OCI-LY7 (cell line): Measurements from ENCODE around the gene TEX22. TPM values are rescaled to one million over a fixed set of nuclear protein-coding genes. Genes with fewer than 3 reads are reported as not detected.

ENCODE experiments used
- BruUV-seq: library from RNA; stranded (reverse); fragments of 400-500 nt; replicated peaks from 2 replicates; lab custom pipeline; 2021; lab: Mats Ljungman, UMichigan
- CTCF ChIA-PET: fragments of 300-600 bp; sonication (Branson Sonifier 250); formaldehyde crosslinking; loops from one replicate; lab custom pipeline; 2022; ENCODE audit warnings: antibody characterized with exemption; ENCODE audit not compliant: unreplicated experiment; lab: Charles Lee
- POLR2A ChIA-PET: fragments of 300-600 bp; sonication (Branson Sonifier 250); formaldehyde crosslinking; loops from one replicate; lab custom pipeline; 2022; ENCODE audit warnings: antibody characterized with exemption; lab: Charles Lee
- DNase-seq: peaks from one replicate; pipeline ENCODE4 v3.0.0-alpha.2; 2015; ENCODE audit warnings: low spot score
- H2AFZ ChIP-seq: fragments of 200-600 bp; sonication (generic), shearing (Covaris generic); 2 replicates; pipeline ENCODE4 v1.6.1; 2014; ENCODE audit warnings: mild to moderate bottlenecking, antibody characterized with exemption, low read length, moderate library complexity
- H3K27ac ChIP-seq: fragments of 200-600 bp; sonication (generic); 2 replicates; pipeline ENCODE4 v1.5.1; 2014; ENCODE audit warnings: mixed run types, low read depth, mild to moderate bottlenecking, moderate library complexity, low read length, inconsistent platforms; ENCODE audit not compliant: poor library complexity, severe bottlenecking
- H3K36me3 ChIP-seq: fragments of 200-600 bp; sonication (generic); 2 replicates; pipeline ENCODE4 v1.6.1; 2014; ENCODE audit warnings: mild to moderate bottlenecking, antibody characterized with exemption, low read length, moderate library complexity, mixed read lengths; ENCODE audit not compliant: insufficient read depth
- H3K4me1 ChIP-seq: fragments of 200-600 bp; sonication (generic); 2 replicates; pipeline ENCODE4 v1.5.1; 2014; ENCODE audit warnings: mild to moderate bottlenecking, low read length; ENCODE audit not compliant: insufficient read depth, poor library complexity, severe bottlenecking
- H3K4me2 ChIP-seq: fragments of 200-600 bp; sonication (generic); 2 replicates; pipeline ENCODE4 v1.6.1; 2014; ENCODE audit warnings: mild to moderate bottlenecking, low read length
- H3K4me3 ChIP-seq: fragments of 200-600 bp; sonication (generic); 2 replicates; pipeline ENCODE4 v1.5.1; 2014; ENCODE audit warnings: mild to moderate bottlenecking, low read depth, low read length; ENCODE audit not compliant: poor library complexity, severe bottlenecking
- H3K79me2 ChIP-seq: fragments of 200-600 bp; sonication (generic); 2 replicates; pipeline ENCODE4 v1.6.1; 2016; ENCODE audit warnings: low read depth, mild to moderate bottlenecking, low read length, moderate library complexity, mixed read lengths; ENCODE audit not compliant: insufficient read depth
- H3K9me2 ChIP-seq: fragments of 200-600 bp; sonication (generic); 2 replicates; pipeline ENCODE4 v1.6.1; 2016; ENCODE audit warnings: mild to moderate bottlenecking, low read length, mixed read lengths; ENCODE audit not compliant: insufficient read depth
- H3K9me3 ChIP-seq: fragments of 200-600 bp; sonication (generic); 2 replicates; pipeline ENCODE4 v1.6.1; 2014; ENCODE audit warnings: mild to moderate bottlenecking, mixed run types, low read length, mixed read lengths
- H4K20me1 ChIP-seq: fragments of 200-600 bp; sonication (generic); 2 replicates; pipeline ENCODE4 v1.6.1; 2014; ENCODE audit warnings: mild to moderate bottlenecking, antibody characterized with exemption, low read length, moderate library complexity, mixed read lengths; ENCODE audit not compliant: insufficient read depth
- CTCF ChIP-seq: fragments of 200-600 bp; sonication (generic); conservative IDR thresholded peaks from 2 replicates; pipeline ENCODE4 v1.5.1; 2014; ENCODE audit warnings: mild to moderate bottlenecking, antibody characterized with exemption, low read length, moderate library complexity, mixed read lengths
- EZH2phosphoT487 ChIP-seq: fragments of 200-600 bp; sonication (generic); IDR thresholded peaks from 2 replicates; pipeline ENCODE4 v1.6.1; 2018; ENCODE audit warnings: low read depth, borderline replicate concordance, mild to moderate bottlenecking, mixed run types, antibody characterized with exemption, low read length, moderate library complexity, mixed read lengths
- intact Hi-C: fragments of 100-400 bp; cut with micrococcal nuclease; formaldehyde crosslinking; loops from one replicate; pipeline ENCODE4 v1.10.0; 2022; ENCODE audit not compliant: unreplicated experiment
- total RNA-seq, 2 experiments: library from RNA; depleted of rRNA in 1 of 2; stranded (reverse); fragments of >200 nt in 1 of 2; shearing (Covaris generic) in 1 of 2; gene quantifications; 2 replicates each; pipeline ENCODE4 v1.2.3, GENCODE V29; 2014 to 2022

TEX22 gene
- total RNA-seq, 2 experiments from 2014 or later, result 1.3 to 9.2 TPM

- Histone ChIP-seq H3K36me3 (peaks cover 69% of the 10 kb centered on the region), H3K4me2 (no peak overlapping the region), H2AFZ (no peak overlapping the region), H3K79me2 (peaks cover 37% of the 10 kb centered on the region), H3K4me1 (no peaks in the 10 kb centered on the region), H3K9me3 (peaks cover 15% of the 10 kb centered on the region), H3K9me2 (no peaks in the 10 kb centered on the region), H3K4me3 (no peak overlapping the region), H4K20me1 (0 out of 2 replicates have a peak, but pooled peaks cover 6% of the 10 kb centered on the region), H3K27ac (no peak overlapping the region)
- no TSS peak for BruUV-seq
- DNase-seq, result no peak
- intact Hi-C loops, result no loop called here
- ChIA-PET CTCF (no interaction called here), POLR2A (no interaction called here)
- TF ChIP-seq CTCF (no peak), EZH2phosphoT487 (no peak)
Observed at GRCh38 chr14:105439710-105440553, 41.6 kb downstream of the TEX22 start.

- peaks cover 31% of the 10 kb centered on the region for H3K79me2 ChIP-seq
- CTCF ChIA-PET, result no interaction called here
- intact Hi-C loops, result no loop called here
- H3K4me3 ChIP-seq, result no peak overlapping the region
- no peak for TF ChIP-seq CTCF
- no peak for TF ChIP-seq EZH2phosphoT487
- H3K36me3 ChIP-seq, result peaks cover 66% of the 10 kb centered on the region
- no peak overlapping the region for H3K27ac ChIP-seq
- no peak overlapping the region for H2AFZ ChIP-seq
- H3K4me1 ChIP-seq, result no peaks in the 10 kb centered on the region
- no peak overlapping the region for H3K4me2 ChIP-seq
- H3K9me3 ChIP-seq, result peaks cover 13% of the 10 kb centered on the region
- no TSS peak for BruUV-seq
- no peaks in the 10 kb centered on the region for H3K9me2 ChIP-seq
- POLR2A ChIA-PET, result no interaction called here
- 0 out of 2 replicates have a peak, but pooled peaks cover 6% of the 10 kb centered on the region for H4K20me1 ChIP-seq
- DNase-seq, result no peak
Observed at GRCh38 chr14:105440554-105440900, 42.2 kb downstream of the TEX22 start.

- H3K9me3 ChIP-seq, result peaks cover 8% of the 10 kb centered on the region
- H3K4me3 ChIP-seq, result no peak overlapping the region
- no peaks in the 10 kb centered on the region for H3K9me2 ChIP-seq
- H3K27ac ChIP-seq, result no peak overlapping the region
- intact Hi-C loops, result no loop called here
- TF ChIP-seq CTCF (no peak), EZH2phosphoT487 (no peak)
- H3K4me2 ChIP-seq, result no peak overlapping the region
- peaks cover 26% of the 10 kb centered on the region for H3K79me2 ChIP-seq
- no peak overlapping the region for H2AFZ ChIP-seq
- H4K20me1 ChIP-seq, result 0 out of 2 replicates have a peak, but pooled peaks cover 6% of the 10 kb centered on the region
- ChIA-PET CTCF (no interaction called here), POLR2A (no interaction called here)
- DNase-seq, result no peak
- no peaks in the 10 kb centered on the region for H3K4me1 ChIP-seq
- BruUV-seq, result no TSS peak
- peaks cover 68% of the 10 kb centered on the region for H3K36me3 ChIP-seq
Observed at GRCh38 chr14:105440992-105441391, 42.7 kb downstream of the TEX22 start.
